Pancreas (tissue), 10 donors: Measurements from ENCODE around the gene CASKIN2. TPM values are rescaled to one million over a fixed set of nuclear protein-coding genes. Genes with fewer than 3 reads are reported as not detected.
A peak's percentile ranks its signal among the peaks of the same experiment; 100 is the strongest.

Experiments used
- ATAC-seq, 4 donors: fragments of 200-7000 bp; cut with Tn5 transposase; one replicate each; pipeline versions ENCODE4 v1.8.0 to v1.9.1; 2020; ENCODE audit warnings: mild to moderate bottlenecking in 4 of 4, moderate library complexity in 4 of 4
- DNase-seq, 6 donors: peaks; one replicate each; pipeline ENCODE4 v3.0.0-alpha.2; 2020
- FAIRE-seq: peaks from 2 replicates; lab custom pipeline; 2012; peaks lifted over from hg19 to GRCh38; lab: Jason Lieb, UNC
- H3K27ac ChIP-seq, 4 donors: fragments of 200-600 bp; sonication (generic); 1 replicate in 3 of 4; 2 replicates in 1 of 4; pipeline versions ENCODE4 v1.5.0 to v1.8.0; 2020
- H3K27me3 ChIP-seq, 4 donors: fragments of 200-600 bp; one replicate each; pipeline ENCODE4 v1.8.0; 2021
- H3K36me3 ChIP-seq, 3 donors: fragments of 200-600 bp; sonication (generic) in 1 of 3; one replicate each; pipeline versions ENCODE4 v1.5.0 to v1.8.0; 2020 to 2021
- H3K4me1 ChIP-seq, 3 donors: fragments of 200-600 bp; one replicate each; pipeline ENCODE4 v1.8.0; 2021
- H3K4me3 ChIP-seq, 4 donors: fragments of 200-600 bp; sonication (generic) in 2 of 4; one replicate each; pipeline versions ENCODE4 v1.5.0 to v1.8.0; 2020 to 2021
- H3K9me3 ChIP-seq, 4 donors: fragments of 200-600 bp; one replicate each; pipeline ENCODE4 v1.8.0; 2021
- WGBS, 2 donors: extraction: QIAGEN DNeasy Blood & Tissue Kit; methylation state at CpG; one replicate each; pipeline ENCODE4 v1.1.7; 2013; 5-methylcytosine and 5-hydroxymethylcytosine counted together
- intact Hi-C, 3 donors: fragments of 100-400 bp; cut with DNase I; formaldehyde crosslinking; loops; one replicate each; pipeline versions ENCODE4 v1.11.1 to v1.14.2; 2022
- polyA plus RNA-seq, 2 donors: library from polyadenylated mRNA; stranded (reverse); fragments of 200-250 nt; gene quantifications; one replicate each; pipeline ENCODE4 v1.2.3, GENCODE V29; 2013
- total RNA-seq, 6 donors: library from RNA; stranded (reverse); fragmentation: NEBNext Ultra II Directional in 4 of 6; extraction: Animal tissue kit (Norgen Biotek cat#: 25700) in 4 of 6; gene quantifications; one replicate each; pipeline versions ENCODE4 v1.2.1 to v1.2.4, GENCODE V29; 2021 to 2023
- TF ChIP-seq, protein P1 (sequence below), 4 donors: fragments of 200-600 bp; sonication (generic) in 3 of 4; IDR thresholded peaks; one replicate each; pipeline versions ENCODE4 v1.5.0 to v1.8.0; 2021; ENCODE audit warnings: antibody characterized with exemption in 4 of 4
- donor health status: healthy with polysubstance abuse.
- donor health status: DM: no; HTN: no; CAD: no; lungs with moderate emphysema.
- donor health status: DM: no; HTN: no; CAD: no.
- donor health status: control.
- donor health status: control.
- donor health status: Bipolar disorder and iron deficiency.
- donor health status: DM: yes; HTN: yes; CAD: no.
- donor health status: DM: no; HTN: no; CAD: no.
- donor health status: DM: no; HTN: no; CAD: no.
- donor health status: DM: yes; HTN: yes; CAD: no.

Gene CASKIN2
- total and polyA plus RNA-seq, 8 donors = 12.1 to 20.7 (median 13.2) TPM

DNA sequence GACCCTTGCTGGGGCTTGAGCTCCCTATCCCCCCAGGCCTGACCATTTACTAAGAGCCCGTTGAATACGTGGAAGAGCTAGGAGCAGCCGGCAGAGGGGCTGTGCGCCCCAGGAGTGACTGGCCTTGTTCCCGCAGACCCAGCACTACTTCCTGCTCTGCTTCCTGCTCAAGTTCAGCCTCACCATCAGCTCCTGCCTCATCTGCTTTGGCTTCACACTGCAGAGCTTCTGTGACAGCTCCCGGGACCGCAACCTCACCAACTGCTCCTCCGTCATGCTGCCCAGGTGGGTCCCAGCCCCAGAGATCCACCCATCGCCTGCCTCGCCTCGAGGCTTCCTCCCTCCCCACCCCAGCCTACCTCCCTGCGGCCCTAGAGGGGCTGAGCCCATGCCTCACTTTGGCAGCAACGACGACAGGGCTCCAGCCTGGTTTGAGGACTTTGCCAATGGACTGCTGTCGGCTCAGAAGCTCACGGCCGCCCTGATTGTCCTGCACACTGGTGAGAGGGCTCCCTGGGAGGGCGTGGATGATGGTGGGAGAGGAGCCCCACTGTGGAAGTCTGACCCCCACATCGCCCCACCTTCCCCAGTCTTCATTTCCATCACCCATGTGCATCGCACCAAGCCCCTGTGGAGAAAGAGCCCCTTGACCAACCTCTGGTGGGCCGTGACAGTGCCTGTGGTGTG lies 17.2 kb downstream of the CASKIN2 start:
- Histone ChIP-seq H3K4me1 (no peaks in the 10 kb centered on the region), H3K27ac (no peak overlapping the region), H3K4me3 (no peak overlapping the region), H3K36me3 (peaks cover 0 to 7% (median 5%) of the 10 kb centered on the region in 3 donors), H3K27me3 (no peaks in the 10 kb centered on the region), H3K9me3 (no peaks in the 10 kb centered on the region)
- TF ChIP-seq, protein P1, sequence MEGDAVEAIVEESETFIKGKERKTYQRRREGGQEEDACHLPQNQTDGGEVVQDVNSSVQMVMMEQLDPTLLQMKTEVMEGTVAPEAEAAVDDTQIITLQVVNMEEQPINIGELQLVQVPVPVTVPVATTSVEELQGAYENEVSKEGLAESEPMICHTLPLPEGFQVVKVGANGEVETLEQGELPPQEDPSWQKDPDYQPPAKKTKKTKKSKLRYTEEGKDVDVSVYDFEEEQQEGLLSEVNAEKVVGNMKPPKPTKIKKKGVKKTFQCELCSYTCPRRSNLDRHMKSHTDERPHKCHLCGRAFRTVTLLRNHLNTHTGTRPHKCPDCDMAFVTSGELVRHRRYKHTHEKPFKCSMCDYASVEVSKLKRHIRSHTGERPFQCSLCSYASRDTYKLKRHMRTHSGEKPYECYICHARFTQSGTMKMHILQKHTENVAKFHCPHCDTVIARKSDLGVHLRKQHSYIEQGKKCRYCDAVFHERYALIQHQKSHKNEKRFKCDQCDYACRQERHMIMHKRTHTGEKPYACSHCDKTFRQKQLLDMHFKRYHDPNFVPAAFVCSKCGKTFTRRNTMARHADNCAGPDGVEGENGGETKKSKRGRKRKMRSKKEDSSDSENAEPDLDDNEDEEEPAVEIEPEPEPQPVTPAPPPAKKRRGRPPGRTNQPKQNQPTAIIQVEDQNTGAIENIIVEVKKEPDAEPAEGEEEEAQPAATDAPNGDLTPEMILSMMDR (IDR thresholded peaks at IDR 0.05) = no peak
- FAIRE-seq (no peak), ATAC-seq (no peak), DNase-seq (peak in 1 of 6 donors; percentile 62)
- 81 to 82% methylated on average over 20 to 21 of the region's 21 CpGs for WGBS, 2 donors
- intact Hi-C loops = no loop called here

DNA sequence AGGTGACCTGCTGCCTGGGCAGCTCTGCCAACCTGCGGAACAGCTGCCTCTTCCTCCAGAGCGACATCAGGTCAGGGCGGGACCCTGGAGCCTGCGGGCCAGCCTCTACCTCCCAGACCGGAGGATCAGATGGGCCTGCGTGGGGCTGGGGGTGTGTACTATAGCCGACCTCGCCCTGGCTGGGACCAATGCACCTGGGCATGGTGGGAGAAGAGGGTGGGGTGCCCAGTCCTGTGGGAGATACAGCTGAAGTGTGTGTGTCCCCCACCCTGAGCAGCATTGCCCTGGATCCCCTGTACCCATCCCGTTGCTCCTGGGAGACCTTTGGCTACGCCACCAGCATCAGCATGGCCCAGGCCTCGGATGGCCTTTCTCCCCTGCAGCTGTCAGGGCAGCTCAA lies 19.3 kb downstream of the CASKIN2 start:
- Histone ChIP-seq H3K4me3 (no peak overlapping the region), H3K9me3 (no peaks in the 10 kb centered on the region), H3K27ac (no peak overlapping the region), H3K36me3 (peaks cover 0 to 12% (median 5%) of the 10 kb centered on the region in 3 donors), H3K27me3 (no peaks in the 10 kb centered on the region), H3K4me1 (no peaks in the 10 kb centered on the region)
- 93% methylated on average over 11 of the region's 11 CpGs for WGBS, 2 donors
- intact Hi-C loops = no loop called here
- DNase-seq = no peak
- ATAC-seq = no peak
- no peak for FAIRE-seq
- TF ChIP-seq, protein P1 (IDR thresholded peaks at IDR 0.05) = no peak

DNA sequence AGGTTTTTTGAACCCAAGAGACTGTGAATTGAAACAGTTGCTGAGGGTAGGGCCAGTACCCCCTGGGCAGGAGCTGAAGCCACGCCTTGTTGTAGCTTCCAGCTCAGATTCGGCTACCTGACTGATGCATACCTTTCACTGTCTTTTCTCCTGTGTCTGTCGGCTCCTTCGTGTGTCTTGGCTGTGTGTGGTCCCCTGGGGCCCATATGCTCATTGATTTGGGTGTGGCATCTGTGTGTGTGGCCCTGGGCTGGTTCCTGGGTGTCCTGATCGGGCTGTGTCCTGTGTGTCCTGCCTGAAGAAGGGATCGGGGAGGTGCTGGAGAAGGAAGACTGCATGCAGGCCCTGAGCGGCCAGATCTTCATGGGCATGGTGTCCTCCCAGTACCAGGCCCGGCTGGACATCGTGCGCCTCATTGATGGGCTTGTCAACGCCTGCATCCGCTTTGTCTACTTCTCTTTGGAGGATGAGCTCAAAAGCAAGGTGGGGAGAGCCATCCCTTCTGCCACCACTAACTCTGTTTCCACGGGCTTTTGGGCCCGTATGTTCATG lies 20.9 kb downstream of the CASKIN2 start:
- FAIRE-seq = no peak
- ATAC-seq = no peak

DNA sequence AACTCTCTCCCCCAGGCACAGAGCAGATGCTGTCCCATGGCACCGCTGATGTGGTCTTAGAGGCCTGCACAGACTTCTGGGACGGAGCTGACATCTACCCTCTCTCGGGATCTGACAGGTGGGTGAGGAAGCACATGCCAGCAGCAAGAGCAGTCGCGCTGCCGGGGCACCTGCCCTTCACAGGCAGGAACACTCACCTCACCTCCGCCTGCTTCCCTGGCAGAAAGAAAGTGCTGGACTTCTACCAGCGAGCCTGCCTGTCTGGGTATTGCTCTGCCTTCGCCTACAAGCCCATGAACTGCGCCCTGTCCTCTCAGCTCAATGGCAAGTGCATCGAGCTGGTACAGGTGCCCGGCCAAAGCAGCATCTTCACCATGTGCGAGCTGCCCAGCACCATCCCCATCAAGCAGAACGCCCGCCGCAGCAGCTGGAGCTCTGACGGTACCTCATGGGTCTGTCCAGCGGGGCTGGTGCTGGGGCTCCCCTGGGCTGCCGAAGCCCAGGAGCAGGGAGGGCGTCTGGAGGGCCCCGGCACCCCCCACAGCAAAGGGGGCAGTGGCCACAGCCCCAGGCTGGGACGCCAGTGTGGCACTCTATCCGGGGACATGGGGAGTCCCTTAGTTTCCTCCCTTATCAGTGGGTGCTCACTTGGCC lies 21.7 kb downstream of the CASKIN2 start:
- no peaks in the 10 kb centered on the region for H3K9me3 ChIP-seq
- 94 to 95% methylated on average over 23 of the region's 23 CpGs for WGBS, 2 donors
- no peaks in the 10 kb centered on the region for H3K27me3 ChIP-seq
- FAIRE-seq (no peak), DNase-seq (no peak), ATAC-seq (no peak)
- TF ChIP-seq, protein P1 (IDR thresholded peaks at IDR 0.05) = no peak
- H3K4me3 ChIP-seq = no peak overlapping the region
- H3K27ac ChIP-seq = no peak overlapping the region
- peaks cover 0 to 12% (median 5%) of the 10 kb centered on the region in 3 donors for H3K36me3 ChIP-seq
- peaks cover 0 to 11% (median 0%) of the 10 kb centered on the region in 3 donors for H3K4me1 ChIP-seq
- intact Hi-C loops = no loop called here

More for the DNA sequence above, 20.9 kb downstream of the CASKIN2 start:
- Histone ChIP-seq H3K27me3 (no peaks in the 10 kb centered on the region), H3K36me3 (peaks cover 0 to 12% (median 5%) of the 10 kb centered on the region in 3 donors), H3K4me1 (peaks cover 0 to 11% (median 0%) of the 10 kb centered on the region in 3 donors), H3K4me3 (no peak overlapping the region), H3K9me3 (no peaks in the 10 kb centered on the region), H3K27ac (no peak overlapping the region)
- DNase-seq = no peak
- TF ChIP-seq, protein P1 (IDR thresholded peaks at IDR 0.05) = no peak
- 90% methylated on average over 14 of the region's 14 CpGs for WGBS, 2 donors
- intact Hi-C loops = no loop called here
